B cell (primary cell): Measurements from ENCODE around the gene TFDP1. TPM values are rescaled to one million over a fixed set of nuclear protein-coding genes. Genes with fewer than 3 reads are reported as not detected.
"Not testable (repeated sequence)": the region's sequence is repeated elsewhere in the genome, so short reads cannot be mapped to it uniquely, and the experiment has no call there.

Experiments used
- ATAC-seq: fragments of 200-7000 bp; cut with Tn5 transposase; one replicate; pipeline ENCODE4 v1.10.0; 2021; ENCODE audit warnings: low read depth, mild to moderate bottlenecking, moderate number of reproducible peaks, moderate library complexity
- CTCF ChIA-PET: fragments of 350-600 bp; sonication (Branson Sonifier 250); formaldehyde crosslinking; loops from one replicate; lab custom pipeline; 2021; ENCODE audit warnings: antibody characterized with exemption, inconsistent platforms; lab: Charles Lee
- POLR2A ChIA-PET: fragments of 350-600 bp; sonication (Branson Sonifier 250); formaldehyde crosslinking; loops from one replicate; lab custom pipeline; 2021; ENCODE audit warnings: antibody characterized with exemption; lab: Charles Lee
- DNase-seq: peaks from one replicate; pipeline ENCODE4 v3.0.0; 2013
- H2AFZ ChIP-seq: 2 replicates; pipeline ENCODE4 v1.6.1; 2012; ENCODE audit warnings: mild to moderate bottlenecking, low read depth, low read length; ENCODE audit not compliant: insufficient read depth, poor library complexity, severe bottlenecking
- H3K27ac ChIP-seq, 2 donors: 1 replicate in 1 of 2; 2 replicates in 1 of 2; pipeline ENCODE4 v1.5.1; 2012 to 2013; ENCODE audit warnings: low read length in 2 of 2, mild to moderate bottlenecking in 2 of 2, moderate library complexity in 1 of 2
- H3K27me3 ChIP-seq, 4 experiments: fragments of 200-600 bp in 1 of 4; sonication (generic) in 1 of 4; replicated peaks in 1 of 4; 1 replicate in 2 of 4; 2 replicates in 2 of 4; pipeline versions ENCODE4 v1.6.1 to v1.7.0; 2013 to 2016; ENCODE audit warnings: low read length in 3 of 4, mild to moderate bottlenecking in 2 of 4, mixed read lengths in 1 of 4, moderate library complexity in 1 of 4; ENCODE audit not compliant: insufficient read depth in 4 of 4, control insufficient read depth in 3 of 4; ENCODE audit errors: control extremely low read depth in 1 of 4
- H3K36me3 ChIP-seq, 2 experiments: replicated peaks in 1 of 2; 1 replicate in 1 of 2; 2 replicates in 1 of 2; pipeline versions ENCODE4 v1.6.1 to v1.7.1; 2013; ENCODE audit warnings: low read length in 1 of 2; ENCODE audit not compliant: insufficient read depth in 2 of 2, control insufficient read depth in 1 of 2; ENCODE audit errors: control extremely low read depth in 1 of 2, extremely low read depth in 1 of 2
- H3K4me1 ChIP-seq, 2 donors: fragments of 200-600 bp in 1 of 2; sonication (generic) in 1 of 2; 1 replicate in 1 of 2; 2 replicates in 1 of 2; pipeline versions ENCODE4 v1.5.1 to v1.6.1; 2013 to 2017; ENCODE audit warnings: low read length in 2 of 2; ENCODE audit not compliant: control insufficient read depth in 2 of 2, insufficient read depth in 2 of 2
- H3K4me2 ChIP-seq: replicated peaks from 2 replicates; pipeline ENCODE3; 2012; ENCODE audit warnings: mild to moderate bottlenecking, low read depth, low read length; ENCODE audit not compliant: poor library complexity, severe bottlenecking
- H3K4me3 ChIP-seq, 5 experiments: fragments of 200-600 bp in 1 of 5; sonication (generic) in 1 of 5; 1 replicate in 3 of 5; 2 replicates in 2 of 5; pipeline versions ENCODE4 v1.5.1 to v1.7.0; 2011 to 2016; ENCODE audit warnings: low read length in 4 of 5, mild to moderate bottlenecking in 4 of 5, low read depth in 2 of 5, control low read depth in 1 of 5, moderate library complexity in 1 of 5; ENCODE audit not compliant: insufficient read depth in 1 of 5; ENCODE audit errors: control extremely low read depth in 1 of 5, extremely low read depth in 1 of 5
- H3K79me2 ChIP-seq: fragments of 200-600 bp; sonication (generic); one replicate; pipeline ENCODE4 v1.6.0; 2016; ENCODE audit warnings: low read length; ENCODE audit not compliant: control insufficient read depth, insufficient read depth
- H3K9ac ChIP-seq: fragments of 200-600 bp; sonication (generic); 2 replicates; pipeline ENCODE4 v1.6.1; 2017; ENCODE audit warnings: mild to moderate bottlenecking, low read length, moderate library complexity
- H3K9me3 ChIP-seq, 3 donors: one replicate each; pipeline versions ENCODE4 v1.6.1 to v1.7.1; 2013; ENCODE audit warnings: low read length in 2 of 3; ENCODE audit not compliant: control insufficient read depth in 2 of 3, insufficient read depth in 1 of 3; ENCODE audit errors: control extremely low read depth in 1 of 3
- H4K20me1 ChIP-seq: 2 replicates; pipeline ENCODE4 v1.6.0; 2012; ENCODE audit warnings: mild to moderate bottlenecking, low read length; ENCODE audit not compliant: insufficient read depth, control insufficient read depth, poor library complexity, severe bottlenecking
- H3K27ac Mint-ChIP-seq: one replicate; pipeline ENCODE4 v1.8.0; 2021; ENCODE audit warnings: mixed read lengths
- H3K27me3 Mint-ChIP-seq: one replicate; pipeline ENCODE4 v1.8.0; 2021; ENCODE audit warnings: mixed read lengths
- H3K4me1 Mint-ChIP-seq: one replicate; pipeline ENCODE4 v1.8.0; 2021; ENCODE audit warnings: mixed read lengths
- H3K4me3 Mint-ChIP-seq: one replicate; pipeline ENCODE4 v1.8.0; 2021; ENCODE audit warnings: mixed read lengths
- H3K9me3 Mint-ChIP-seq: one replicate; pipeline ENCODE4 v1.8.0; 2022; ENCODE audit warnings: mixed read lengths; ENCODE audit not compliant: insufficient read depth
- CTCF ChIP-seq: fragments of 200-600 bp; IDR thresholded peaks from one replicate; pipeline ENCODE4 v1.8.0; 2022; ENCODE audit warnings: antibody characterized with exemption, mild to moderate bottlenecking
- EZH2 ChIP-seq: IDR thresholded peaks from 2 replicates; pipeline ENCODE4 v1.6.1; 2012; ENCODE audit warnings: borderline replicate concordance, low read depth, mild to moderate bottlenecking, moderate library complexity, low read length; ENCODE audit not compliant: insufficient read depth, poor library complexity, severe bottlenecking
- WGBS: methylation state at CpG from one replicate; pipeline ENCODE4 v1.1.5; 2013; ENCODE audit warnings: missing lambda C conversion rate; ENCODE audit not compliant: insufficient coverage; 5-methylcytosine and 5-hydroxymethylcytosine counted together
- intact Hi-C: fragments of 100-400 bp; cut with micrococcal nuclease; formaldehyde crosslinking; loops from one replicate; pipeline ENCODE4 v1.10.0; 2022
- polyA plus RNA-seq: library from polyadenylated mRNA; depleted of rRNA; stranded (reverse); fragments of >200 nt; gene quantifications from 2 replicates; pipeline ENCODE4 v1.2.3, GENCODE V29; 2012
- total RNA-seq, 2 donors: library from RNA; stranded (reverse); fragments of 120-200 nt in 1 of 2; gene quantifications; 1 replicate in 1 of 2; 2 replicates in 1 of 2; pipeline versions ENCODE4 v1.2.3 to v1.2.4, GENCODE V29; 2013 to 2022

TFDP1 gene
- total and polyA plus RNA-seq, 2 donors (not counting 1 experiment from before 2014, with no cell fraction given), result 19.1 to 31.1 TPM

GRCh38 chr13:113621046-113621445 is 36.5 kb downstream of the TFDP1 start:
- DNase-seq (no peak), ATAC-seq (no peak)
- Mint-ChIP-seq H3K4me1 (no peaks in the 10 kb centered on the region), H3K9me3 (no peaks in the 10 kb centered on the region), H3K4me3 (no peak overlapping the region), H3K27me3 (no peaks in the 10 kb centered on the region), H3K27ac (no peak overlapping the region)
- Histone ChIP-seq H3K4me3 (no peak overlapping the region), H3K9ac (no peak overlapping the region), H3K9me3 (peaks cover 0 to 5% (median 0%) of the 10 kb centered on the region in 3 donors), H3K27me3 (no peaks in the 10 kb centered on the region), H4K20me1 (no peaks in the 10 kb centered on the region), H3K27ac (no peak overlapping the region), H3K4me1 (no peaks in the 10 kb centered on the region), H2AFZ (no peak overlapping the region), H3K79me2 (peaks cover 22% of the 10 kb centered on the region), H3K4me2 (no peak overlapping the region), H3K36me3 (peaks cover 0 to 13% of the 10 kb centered on the region in 2 experiments)
- intact Hi-C loops, result no loop called here
- WGBS, result 100% methylated on average over 10 of the region's 15 CpGs
- POLR2A ChIA-PET, result no interaction called here
- no peak for TF ChIP-seq CTCF
- no peak for TF ChIP-seq EZH2
- CTCF ChIA-PET, result no interaction called here

GRCh38 chr13:113621498-113621897 is 36.9 kb downstream of the TFDP1 start:
- H3K9ac ChIP-seq, H3K27me3 ChIP-seq, H3K27me3 Mint-ChIP-seq, intact Hi-C loops, H3K4me1 Mint-ChIP-seq, H4K20me1 ChIP-seq, CTCF ChIA-PET, DNase-seq, H3K27ac Mint-ChIP-seq, H3K9me3 Mint-ChIP-seq, ATAC-seq, H3K4me1 ChIP-seq, H3K4me3 ChIP-seq, H3K4me3 Mint-ChIP-seq, H3K4me2 ChIP-seq, POLR2A ChIA-PET, H3K27ac ChIP-seq, H2AFZ ChIP-seq, H3K9me3 ChIP-seq: not testable (repeated sequence)
- H3K79me2 ChIP-seq, result peaks cover 19% of the 10 kb centered on the region
- WGBS, result 96% methylated on average over 9 of the region's 13 CpGs
- peaks cover 0 to 13% of the 10 kb centered on the region in 2 experiments for H3K36me3 ChIP-seq

GRCh38 chr13:113621986-113622550 is 37.5 kb downstream of the TFDP1 start:
- CTCF ChIA-PET, H3K4me3 Mint-ChIP-seq, intact Hi-C loops, H3K27me3 ChIP-seq, ATAC-seq, H3K36me3 ChIP-seq, DNase-seq, H3K27me3 Mint-ChIP-seq, H3K9me3 Mint-ChIP-seq, H3K4me2 ChIP-seq, H3K9me3 ChIP-seq, POLR2A ChIA-PET, H3K4me1 Mint-ChIP-seq, H3K4me3 ChIP-seq, H3K27ac ChIP-seq, H3K9ac ChIP-seq, H3K4me1 ChIP-seq, H2AFZ ChIP-seq, H4K20me1 ChIP-seq: not testable (repeated sequence)
- peak overlapping the region; percentile 41 for H3K27ac Mint-ChIP-seq
- peaks cover 23% of the 10 kb centered on the region for H3K79me2 ChIP-seq
- WGBS, result 97% methylated on average over 12 of the region's 20 CpGs
